ENCODE data around the gene CHMP5. TPM values are rescaled to one million over a fixed set of nuclear protein-coding genes. Genes with fewer than 3 reads are reported as not detected.

The CHMP5 gene
- polyA plus RNA-seq (2012; rRNA removed): 88.3 and 112 TPM in 2 replicates
- polyA plus RNA-seq (2012; cell fraction: cytosol; rRNA removed): 142 and 205 TPM in 2 replicates
- polyA plus RNA-seq (2012; cell fraction: nucleus; rRNA removed): 32.2 and 59.9 TPM in 2 replicates

DNA sequence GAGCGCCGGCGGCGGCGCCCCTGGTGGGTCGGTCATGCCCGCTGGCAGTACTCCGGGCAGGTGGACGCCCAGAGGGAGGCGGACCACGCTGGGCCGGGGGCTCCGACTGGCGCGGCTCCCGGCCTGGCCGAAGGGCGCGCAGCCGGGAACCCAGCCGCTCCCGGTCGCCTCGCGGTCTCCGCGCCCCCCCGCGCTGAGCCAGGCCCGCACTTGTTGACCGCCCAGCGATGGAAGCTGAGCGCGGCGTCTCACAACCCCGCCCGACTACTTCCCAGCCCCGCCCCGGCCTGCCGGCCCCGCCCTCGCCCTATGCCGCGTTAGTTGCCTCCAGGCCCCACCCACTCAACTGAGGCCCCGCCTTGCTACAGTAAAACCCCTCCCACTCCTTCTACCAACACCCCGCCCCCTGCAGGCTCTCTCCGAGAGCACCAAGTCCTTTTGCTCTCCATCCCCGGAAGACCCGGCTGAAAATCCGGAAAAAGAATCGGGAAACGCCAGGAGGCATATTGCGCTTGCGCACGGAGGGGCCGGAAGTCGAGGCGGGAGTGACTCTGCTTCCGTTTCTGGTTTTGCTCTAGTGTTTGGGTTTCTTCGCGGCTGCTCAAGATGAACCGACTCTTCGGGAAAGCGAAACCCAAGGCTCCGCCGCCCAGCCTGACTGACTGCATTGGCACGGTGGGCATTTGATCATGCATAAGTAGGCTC, at the start of gene CHMP5, which contains the start of gene BAG1:
Gene CHMP5, plus strand, starts transcription at position 577 of the 705 bp plus-strand sequence. Its CDS starts 30 bp downstream, at position 607.
Gene BAG1, minus strand, starts transcription at position 236 of the 705 bp plus-strand sequence.
- H3K27ac ChIP-seq (ENCODE audit: low read depth in 2 of 2, low read length in 1 of 2): peak within 1 kb of the TSS; percentile 58 to 79; a peak in 3 of 4 replicates
- H3K4me1 ChIP-seq (ENCODE audit: control insufficient read depth in 1 of 2, insufficient read depth in 2 of 2, low read depth in 1 of 2, low read length in 1 of 2): peaks cover 8 to 15% of the 10 kb centered on the region in 2 experiments; a peak in 3 of 4 replicates
- H3K9me2 ChIP-seq: no peaks in the 10 kb centered on the region
- peak within 1 kb of the TSS; percentile 94 for H3K9ac ChIP-seq
- no peaks in the 10 kb centered on the region for H3K9me3 ChIP-seq
- ChIA-PET CTCF (interaction anchor here (0.5 to 2.3 kb wide), 9 partner anchors 9 to 475 kb away, joined by 3 to 10 read pairs (median 3); no protein-coding TSS in a partner anchor), POLR2A (interaction anchor here (1.0 to 2.0 kb wide), 3 partner anchors 25 to 186 kb away, joined by 3 to 10 read pairs (median 3); partner anchors contain the start of genes NFX1 and SPINK4)
- no peaks in the 10 kb centered on the region for H3F3A ChIP-seq (replicated peaks; ENCODE audit: insufficient read depth)
- TF ChIP-seq, protein P1, sequence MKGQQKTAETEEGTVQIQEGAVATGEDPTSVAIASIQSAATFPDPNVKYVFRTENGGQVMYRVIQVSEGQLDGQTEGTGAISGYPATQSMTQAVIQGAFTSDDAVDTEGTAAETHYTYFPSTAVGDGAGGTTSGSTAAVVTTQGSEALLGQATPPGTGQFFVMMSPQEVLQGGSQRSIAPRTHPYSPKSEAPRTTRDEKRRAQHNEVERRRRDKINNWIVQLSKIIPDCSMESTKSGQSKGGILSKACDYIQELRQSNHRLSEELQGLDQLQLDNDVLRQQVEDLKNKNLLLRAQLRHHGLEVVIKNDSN (IDR thresholded peaks at IDR 0.05; ENCODE audit: borderline replicate concordance, low read depth): no peak
- TF ChIP-seq, protein P2, sequence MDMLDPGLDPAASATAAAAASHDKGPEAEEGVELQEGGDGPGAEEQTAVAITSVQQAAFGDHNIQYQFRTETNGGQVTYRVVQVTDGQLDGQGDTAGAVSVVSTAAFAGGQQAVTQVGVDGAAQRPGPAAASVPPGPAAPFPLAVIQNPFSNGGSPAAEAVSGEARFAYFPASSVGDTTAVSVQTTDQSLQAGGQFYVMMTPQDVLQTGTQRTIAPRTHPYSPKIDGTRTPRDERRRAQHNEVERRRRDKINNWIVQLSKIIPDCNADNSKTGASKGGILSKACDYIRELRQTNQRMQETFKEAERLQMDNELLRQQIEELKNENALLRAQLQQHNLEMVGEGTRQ (IDR thresholded peaks at IDR 0.05; ENCODE audit: borderline replicate concordance, low read depth, low read length): no peak
- TF ChIP-seq TCF12 (IDR thresholded peaks at IDR 0.05) (no peak), JUND (IDR thresholded peaks at IDR 0.05) (no peak), NFIC (IDR thresholded peaks at IDR 0.05; ENCODE audit: borderline replicate concordance) (no peak), NRF1 (IDR thresholded peaks at IDR 0.05; ENCODE audit: low read depth, low read length) (peak; percentile 89), MXI1 (IDR thresholded peaks at IDR 0.05; ENCODE audit: low read depth, low read length) (no peak), TAF1 (IDR thresholded peaks at IDR 0.05; ENCODE audit: borderline replicate concordance, low read depth, low read length) (peak; percentile 46; the same call in 1 of the 2 replicates), GABPA (IDR thresholded peaks at IDR 0.05; ENCODE audit: low read depth) (peak; percentile 91), CHD2 (IDR thresholded peaks at IDR 0.05; ENCODE audit: low read length, partially characterized antibody) (no peak), POLR2AphosphoS5 (IDR thresholded peaks at IDR 0.05; ENCODE audit: low read depth, low read length) (peak; percentile 89), ELF1 (IDR thresholded peaks at IDR 0.05) (peak; percentile 92), SMC3 (IDR thresholded peaks at IDR 0.05; ENCODE audit: low read depth, low read length) (no peak)
- TF ChIP-seq, protein P3, sequence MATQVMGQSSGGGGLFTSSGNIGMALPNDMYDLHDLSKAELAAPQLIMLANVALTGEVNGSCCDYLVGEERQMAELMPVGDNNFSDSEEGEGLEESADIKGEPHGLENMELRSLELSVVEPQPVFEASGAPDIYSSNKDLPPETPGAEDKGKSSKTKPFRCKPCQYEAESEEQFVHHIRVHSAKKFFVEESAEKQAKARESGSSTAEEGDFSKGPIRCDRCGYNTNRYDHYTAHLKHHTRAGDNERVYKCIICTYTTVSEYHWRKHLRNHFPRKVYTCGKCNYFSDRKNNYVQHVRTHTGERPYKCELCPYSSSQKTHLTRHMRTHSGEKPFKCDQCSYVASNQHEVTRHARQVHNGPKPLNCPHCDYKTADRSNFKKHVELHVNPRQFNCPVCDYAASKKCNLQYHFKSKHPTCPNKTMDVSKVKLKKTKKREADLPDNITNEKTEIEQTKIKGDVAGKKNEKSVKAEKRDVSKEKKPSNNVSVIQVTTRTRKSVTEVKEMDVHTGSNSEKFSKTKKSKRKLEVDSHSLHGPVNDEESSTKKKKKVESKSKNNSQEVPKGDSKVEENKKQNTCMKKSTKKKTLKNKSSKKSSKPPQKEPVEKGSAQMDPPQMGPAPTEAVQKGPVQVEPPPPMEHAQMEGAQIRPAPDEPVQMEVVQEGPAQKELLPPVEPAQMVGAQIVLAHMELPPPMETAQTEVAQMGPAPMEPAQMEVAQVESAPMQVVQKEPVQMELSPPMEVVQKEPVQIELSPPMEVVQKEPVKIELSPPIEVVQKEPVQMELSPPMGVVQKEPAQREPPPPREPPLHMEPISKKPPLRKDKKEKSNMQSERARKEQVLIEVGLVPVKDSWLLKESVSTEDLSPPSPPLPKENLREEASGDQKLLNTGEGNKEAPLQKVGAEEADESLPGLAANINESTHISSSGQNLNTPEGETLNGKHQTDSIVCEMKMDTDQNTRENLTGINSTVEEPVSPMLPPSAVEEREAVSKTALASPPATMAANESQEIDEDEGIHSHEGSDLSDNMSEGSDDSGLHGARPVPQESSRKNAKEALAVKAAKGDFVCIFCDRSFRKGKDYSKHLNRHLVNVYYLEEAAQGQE (IDR thresholded peaks at IDR 0.05; ENCODE audit: low read depth, low read length): no peak
- TF ChIP-seq, protein P4, sequence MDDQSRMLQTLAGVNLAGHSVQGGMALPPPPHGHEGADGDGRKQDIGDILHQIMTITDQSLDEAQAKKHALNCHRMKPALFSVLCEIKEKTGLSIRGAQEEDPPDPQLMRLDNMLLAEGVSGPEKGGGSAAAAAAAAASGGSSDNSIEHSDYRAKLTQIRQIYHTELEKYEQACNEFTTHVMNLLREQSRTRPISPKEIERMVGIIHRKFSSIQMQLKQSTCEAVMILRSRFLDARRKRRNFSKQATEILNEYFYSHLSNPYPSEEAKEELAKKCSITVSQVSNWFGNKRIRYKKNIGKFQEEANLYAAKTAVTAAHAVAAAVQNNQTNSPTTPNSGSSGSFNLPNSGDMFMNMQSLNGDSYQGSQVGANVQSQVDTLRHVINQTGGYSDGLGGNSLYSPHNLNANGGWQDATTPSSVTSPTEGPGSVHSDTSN (IDR thresholded peaks at IDR 0.05): no peak
- TF ChIP-seq, protein P5, sequence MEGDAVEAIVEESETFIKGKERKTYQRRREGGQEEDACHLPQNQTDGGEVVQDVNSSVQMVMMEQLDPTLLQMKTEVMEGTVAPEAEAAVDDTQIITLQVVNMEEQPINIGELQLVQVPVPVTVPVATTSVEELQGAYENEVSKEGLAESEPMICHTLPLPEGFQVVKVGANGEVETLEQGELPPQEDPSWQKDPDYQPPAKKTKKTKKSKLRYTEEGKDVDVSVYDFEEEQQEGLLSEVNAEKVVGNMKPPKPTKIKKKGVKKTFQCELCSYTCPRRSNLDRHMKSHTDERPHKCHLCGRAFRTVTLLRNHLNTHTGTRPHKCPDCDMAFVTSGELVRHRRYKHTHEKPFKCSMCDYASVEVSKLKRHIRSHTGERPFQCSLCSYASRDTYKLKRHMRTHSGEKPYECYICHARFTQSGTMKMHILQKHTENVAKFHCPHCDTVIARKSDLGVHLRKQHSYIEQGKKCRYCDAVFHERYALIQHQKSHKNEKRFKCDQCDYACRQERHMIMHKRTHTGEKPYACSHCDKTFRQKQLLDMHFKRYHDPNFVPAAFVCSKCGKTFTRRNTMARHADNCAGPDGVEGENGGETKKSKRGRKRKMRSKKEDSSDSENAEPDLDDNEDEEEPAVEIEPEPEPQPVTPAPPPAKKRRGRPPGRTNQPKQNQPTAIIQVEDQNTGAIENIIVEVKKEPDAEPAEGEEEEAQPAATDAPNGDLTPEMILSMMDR (IDR thresholded peaks at IDR 0.05): peak; percentile 29
- TF ChIP-seq, protein P6, sequence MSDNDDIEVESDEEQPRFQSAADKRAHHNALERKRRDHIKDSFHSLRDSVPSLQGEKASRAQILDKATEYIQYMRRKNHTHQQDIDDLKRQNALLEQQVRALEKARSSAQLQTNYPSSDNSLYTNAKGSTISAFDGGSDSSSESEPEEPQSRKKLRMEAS (IDR thresholded peaks at IDR 0.05; ENCODE audit: low read depth): peak; percentile 62; the same call in 1 of the 2 replicates
- TF ChIP-seq, protein P7, sequence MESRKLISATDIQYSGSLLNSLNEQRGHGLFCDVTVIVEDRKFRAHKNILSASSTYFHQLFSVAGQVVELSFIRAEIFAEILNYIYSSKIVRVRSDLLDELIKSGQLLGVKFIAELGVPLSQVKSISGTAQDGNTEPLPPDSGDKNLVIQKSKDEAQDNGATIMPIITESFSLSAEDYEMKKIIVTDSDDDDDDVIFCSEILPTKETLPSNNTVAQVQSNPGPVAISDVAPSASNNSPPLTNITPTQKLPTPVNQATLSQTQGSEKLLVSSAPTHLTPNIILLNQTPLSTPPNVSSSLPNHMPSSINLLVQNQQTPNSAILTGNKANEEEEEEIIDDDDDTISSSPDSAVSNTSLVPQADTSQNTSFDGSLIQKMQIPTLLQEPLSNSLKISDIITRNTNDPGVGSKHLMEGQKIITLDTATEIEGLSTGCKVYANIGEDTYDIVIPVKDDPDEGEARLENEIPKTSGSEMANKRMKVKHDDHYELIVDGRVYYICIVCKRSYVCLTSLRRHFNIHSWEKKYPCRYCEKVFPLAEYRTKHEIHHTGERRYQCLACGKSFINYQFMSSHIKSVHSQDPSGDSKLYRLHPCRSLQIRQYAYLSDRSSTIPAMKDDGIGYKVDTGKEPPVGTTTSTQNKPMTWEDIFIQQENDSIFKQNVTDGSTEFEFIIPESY (IDR thresholded peaks at IDR 0.05; ENCODE audit: borderline replicate concordance, low read depth): no peak
- WGBS (ENCODE audit: low lambda C conversion rate): 0% methylated on average over 48 of the region's 67 CpGs
- peaks cover 68% of the 10 kb centered on the region for H3K79me2 ChIP-seq (ENCODE audit: insufficient read depth)
- H3K4me3 ChIP-seq (ENCODE audit: low read depth in 2 of 2, low read length in 1 of 2): peak within 1 kb of the TSS; percentile 56 to 97
- peaks cover 51 to 52% of the 10 kb centered on the region in 2 experiments for H3K36me3 ChIP-seq (replicated peaks in 1 of 2; ENCODE audit: control insufficient read depth in 1 of 2, insufficient read depth in 2 of 2, low read length in 1 of 2)
- no peaks in the 10 kb centered on the region for H3K27me3 ChIP-seq (ENCODE audit: insufficient read depth)
- peak within 1 kb of the TSS; percentile 85 for H2AFZ ChIP-seq (ENCODE audit: low read depth)
- no peaks in the 10 kb centered on the region for H4K20me1 ChIP-seq (ENCODE audit: insufficient read depth)
- DNase-seq: peak; percentile 97
- peak within 1 kb of the TSS; percentile 97 for H3K4me2 ChIP-seq

Measured in SK-N-SH (cell line).